HEK293 (cell line): ENCODE measurements around the gene TRIM47.

ENCODE experiments used
- YY1 ChIP-seq: fragments of 450-650 bp; formaldehyde crosslinking; IDR thresholded peaks from 2 replicates; pipeline ENCODE4 v1.5.1; 2018; ENCODE audit warnings: missing biosample characterization, missing genetic modification characterization
- TF ChIP-seq, protein P1 (sequence below): fragments of 450-650 bp; formaldehyde crosslinking; IDR thresholded peaks from 2 replicates; pipeline ENCODE4 v1.5.1; 2017; ENCODE audit warnings: missing biosample characterization, missing genetic modification characterization

The TRIM47 gene

DNA sequence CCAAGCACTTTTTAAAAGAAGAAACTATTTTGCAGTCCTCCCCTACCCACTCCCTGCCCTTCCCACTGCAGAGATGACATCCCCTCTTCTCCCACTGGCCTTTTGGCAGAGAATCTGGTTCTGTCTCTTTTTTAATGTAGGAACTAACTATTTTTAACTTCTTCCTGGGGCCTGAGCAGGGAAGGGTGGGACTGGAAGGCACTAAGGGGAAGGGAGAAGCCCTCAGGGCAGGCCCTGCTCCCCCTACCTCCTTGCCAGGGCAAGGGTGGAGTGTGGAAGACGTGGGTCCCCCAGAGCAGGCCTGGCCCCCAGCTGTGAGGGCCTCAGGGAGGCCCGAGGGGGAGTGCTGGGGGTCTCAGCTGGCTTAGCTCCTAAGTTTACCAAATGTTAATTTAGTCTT is 53.7 kb downstream of the TRIM47 start (continued):
- TF ChIP-seq, protein P1, sequence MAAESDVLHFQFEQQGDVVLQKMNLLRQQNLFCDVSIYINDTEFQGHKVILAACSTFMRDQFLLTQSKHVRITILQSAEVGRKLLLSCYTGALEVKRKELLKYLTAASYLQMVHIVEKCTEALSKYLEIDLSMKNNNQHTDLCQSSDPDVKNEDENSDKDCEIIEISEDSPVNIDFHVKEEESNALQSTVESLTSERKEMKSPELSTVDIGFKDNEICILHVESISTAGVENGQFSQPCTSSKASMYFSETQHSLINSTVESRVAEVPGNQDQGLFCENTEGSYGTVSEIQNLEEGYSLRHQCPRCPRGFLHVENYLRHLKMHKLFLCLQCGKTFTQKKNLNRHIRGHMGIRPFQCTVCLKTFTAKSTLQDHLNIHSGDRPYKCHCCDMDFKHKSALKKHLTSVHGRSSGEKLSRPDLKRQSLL (tag by site-specific recombination): no peak
- no peak for TF ChIP-seq YY1
